PC-3 (cell line): ENCODE results near the gene HLF.

Experiments
- EZH2 ChIP-seq: fragments of 300-600 bp; sonication (generic); IDR thresholded peaks from one replicate; pipeline ENCODE4 v1.6.1; 2017; ENCODE audit warnings: antibody characterized with exemption, mild to moderate bottlenecking, low read length; ENCODE audit not compliant: unreplicated experiment
- TF ChIP-seq, protein P1 (sequence below): fragments of 300-600 bp; sonication (generic); conservative IDR thresholded peaks from 2 replicates; pipeline ENCODE4 v1.5.1; 2017; ENCODE audit warnings: antibody characterized with exemption, low read depth, mild to moderate bottlenecking, low read length

DNA sequence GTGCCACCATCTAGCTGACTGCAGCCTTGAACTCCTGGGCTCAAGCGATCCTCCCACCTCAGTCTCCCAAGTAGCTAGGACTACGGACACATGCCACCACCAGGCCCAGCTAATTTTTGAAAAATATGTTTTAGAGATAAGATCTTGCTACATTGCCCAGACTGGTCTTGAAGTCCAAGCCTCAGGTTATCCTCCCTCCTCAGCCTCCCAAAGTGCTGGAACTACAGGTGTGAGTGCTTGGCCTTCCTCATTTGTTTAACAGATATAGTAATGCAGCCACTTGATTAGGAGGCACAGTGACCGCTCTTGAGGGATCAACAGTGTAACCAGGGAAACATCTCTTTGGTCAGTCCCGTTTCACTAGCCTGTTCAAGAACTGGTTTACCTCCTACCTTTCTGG is 35.1 kb downstream of the HLF start:
- TF ChIP-seq, protein P1, sequence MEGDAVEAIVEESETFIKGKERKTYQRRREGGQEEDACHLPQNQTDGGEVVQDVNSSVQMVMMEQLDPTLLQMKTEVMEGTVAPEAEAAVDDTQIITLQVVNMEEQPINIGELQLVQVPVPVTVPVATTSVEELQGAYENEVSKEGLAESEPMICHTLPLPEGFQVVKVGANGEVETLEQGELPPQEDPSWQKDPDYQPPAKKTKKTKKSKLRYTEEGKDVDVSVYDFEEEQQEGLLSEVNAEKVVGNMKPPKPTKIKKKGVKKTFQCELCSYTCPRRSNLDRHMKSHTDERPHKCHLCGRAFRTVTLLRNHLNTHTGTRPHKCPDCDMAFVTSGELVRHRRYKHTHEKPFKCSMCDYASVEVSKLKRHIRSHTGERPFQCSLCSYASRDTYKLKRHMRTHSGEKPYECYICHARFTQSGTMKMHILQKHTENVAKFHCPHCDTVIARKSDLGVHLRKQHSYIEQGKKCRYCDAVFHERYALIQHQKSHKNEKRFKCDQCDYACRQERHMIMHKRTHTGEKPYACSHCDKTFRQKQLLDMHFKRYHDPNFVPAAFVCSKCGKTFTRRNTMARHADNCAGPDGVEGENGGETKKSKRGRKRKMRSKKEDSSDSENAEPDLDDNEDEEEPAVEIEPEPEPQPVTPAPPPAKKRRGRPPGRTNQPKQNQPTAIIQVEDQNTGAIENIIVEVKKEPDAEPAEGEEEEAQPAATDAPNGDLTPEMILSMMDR = no peak
- no peak for TF ChIP-seq EZH2
